ENCODE results near the gene FHAD1. TPM values are rescaled to one million over a fixed set of nuclear protein-coding genes. Genes with fewer than 3 reads are reported as not detected.

FHAD1 gene
- total RNA-seq, 1 experiment from 2014 or later: 3.5 TPM

GRCh38 chr1:15409388-15410222, 162.6 kb downstream of the FHAD1 start, which contains the start of gene EFHD2 (continued):
- TF ChIP-seq, protein P1, sequence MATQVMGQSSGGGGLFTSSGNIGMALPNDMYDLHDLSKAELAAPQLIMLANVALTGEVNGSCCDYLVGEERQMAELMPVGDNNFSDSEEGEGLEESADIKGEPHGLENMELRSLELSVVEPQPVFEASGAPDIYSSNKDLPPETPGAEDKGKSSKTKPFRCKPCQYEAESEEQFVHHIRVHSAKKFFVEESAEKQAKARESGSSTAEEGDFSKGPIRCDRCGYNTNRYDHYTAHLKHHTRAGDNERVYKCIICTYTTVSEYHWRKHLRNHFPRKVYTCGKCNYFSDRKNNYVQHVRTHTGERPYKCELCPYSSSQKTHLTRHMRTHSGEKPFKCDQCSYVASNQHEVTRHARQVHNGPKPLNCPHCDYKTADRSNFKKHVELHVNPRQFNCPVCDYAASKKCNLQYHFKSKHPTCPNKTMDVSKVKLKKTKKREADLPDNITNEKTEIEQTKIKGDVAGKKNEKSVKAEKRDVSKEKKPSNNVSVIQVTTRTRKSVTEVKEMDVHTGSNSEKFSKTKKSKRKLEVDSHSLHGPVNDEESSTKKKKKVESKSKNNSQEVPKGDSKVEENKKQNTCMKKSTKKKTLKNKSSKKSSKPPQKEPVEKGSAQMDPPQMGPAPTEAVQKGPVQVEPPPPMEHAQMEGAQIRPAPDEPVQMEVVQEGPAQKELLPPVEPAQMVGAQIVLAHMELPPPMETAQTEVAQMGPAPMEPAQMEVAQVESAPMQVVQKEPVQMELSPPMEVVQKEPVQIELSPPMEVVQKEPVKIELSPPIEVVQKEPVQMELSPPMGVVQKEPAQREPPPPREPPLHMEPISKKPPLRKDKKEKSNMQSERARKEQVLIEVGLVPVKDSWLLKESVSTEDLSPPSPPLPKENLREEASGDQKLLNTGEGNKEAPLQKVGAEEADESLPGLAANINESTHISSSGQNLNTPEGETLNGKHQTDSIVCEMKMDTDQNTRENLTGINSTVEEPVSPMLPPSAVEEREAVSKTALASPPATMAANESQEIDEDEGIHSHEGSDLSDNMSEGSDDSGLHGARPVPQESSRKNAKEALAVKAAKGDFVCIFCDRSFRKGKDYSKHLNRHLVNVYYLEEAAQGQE (IDR thresholded peaks at IDR 0.05; ENCODE audit: low read depth): no peak
- TF ChIP-seq, protein P2, sequence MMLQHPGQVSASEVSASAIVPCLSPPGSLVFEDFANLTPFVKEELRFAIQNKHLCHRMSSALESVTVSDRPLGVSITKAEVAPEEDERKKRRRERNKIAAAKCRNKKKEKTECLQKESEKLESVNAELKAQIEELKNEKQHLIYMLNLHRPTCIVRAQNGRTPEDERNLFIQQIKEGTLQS (IDR thresholded peaks at IDR 0.05): no peak

DNA sequence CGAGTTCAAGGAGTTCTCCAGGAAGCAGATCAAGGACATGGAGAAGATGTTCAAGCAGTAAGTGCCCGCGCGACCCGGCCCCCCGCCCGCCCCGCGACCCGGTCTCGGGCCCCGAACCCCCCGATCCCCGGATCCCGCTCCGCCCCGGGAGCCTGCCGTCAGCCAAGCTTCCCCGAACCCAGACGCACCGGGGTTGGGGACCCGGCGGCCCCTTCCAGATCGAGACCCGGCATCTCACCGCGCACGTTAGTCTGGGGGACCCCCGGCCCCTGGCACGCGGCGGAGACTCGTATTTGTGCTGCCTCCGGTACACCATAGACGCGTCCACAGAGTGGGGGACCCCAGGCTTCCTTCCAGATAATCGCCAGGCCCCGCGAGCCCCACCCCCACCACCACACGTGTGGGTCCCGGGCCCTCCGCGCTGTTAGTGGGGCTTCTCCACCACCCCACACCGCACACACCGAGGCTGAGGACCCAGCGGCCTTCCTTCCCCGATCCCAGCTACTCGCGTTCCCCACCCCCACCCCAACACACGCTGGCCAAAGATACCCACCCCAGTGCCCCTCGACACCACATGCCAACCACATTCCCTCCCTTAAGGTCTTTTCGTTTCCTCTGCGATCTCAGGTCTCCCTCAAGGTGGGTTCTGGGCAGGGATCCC, 163.3 kb downstream of the FHAD1 start:
- Histone ChIP-seq H4K20me1 (ENCODE audit: insufficient read depth) (no peaks in the 10 kb centered on the region), H3K79me2 (ENCODE audit: insufficient read depth, low read length) (peaks cover 56% of the 10 kb centered on the region), H2AFZ (ENCODE audit: low read depth, low read length, poor library complexity, severe bottlenecking) (no peak overlapping the region), H3K9ac (ENCODE audit: low read length) (peak overlapping the region; percentile 93), H3K4me3 (replicated peaks in 1 of 2; ENCODE audit: low read depth in 1 of 2, low read length in 2 of 2) (peak overlapping the region; percentile 87 to 94), H3K4me1 (ENCODE audit: control insufficient read depth in 1 of 2, insufficient read depth in 2 of 2, low read length in 2 of 2) (peaks cover 3 to 61% of the 10 kb centered on the region in 2 experiments; a peak in 3 of 4 replicates), H3K27me3 (ENCODE audit: insufficient read depth, low read length) (no peaks in the 10 kb centered on the region), H3K27ac (ENCODE audit: low read depth, low read length) (peak overlapping the region; percentile 66; the same call in 1 of the 2 replicates), H3K4me2 (ENCODE audit: low read length) (peak overlapping the region; percentile 98), H3K36me3 (ENCODE audit: control insufficient read depth in 1 of 2, insufficient read depth in 2 of 2, low read length in 2 of 2) (peaks cover 0 to 13% of the 10 kb centered on the region in 2 experiments; a peak in 1 of 4 replicates), H3K9me3 (ENCODE audit: control insufficient read depth in 1 of 2, insufficient read depth in 1 of 2, low read depth in 1 of 2, low read length in 2 of 2) (no peaks in the 10 kb centered on the region), H3K9me2 (ENCODE audit: insufficient read depth) (no peaks in the 10 kb centered on the region)
- intact Hi-C loops (cut with micrococcal nuclease): no loop called here
- no peak for TF ChIP-seq ZBTB33 (IDR thresholded peaks at IDR 0.05; ENCODE audit: extremely low read depth, insufficient replicate concordance, low read length)
- no peak for TF ChIP-seq EGR1 (IDR thresholded peaks at IDR 0.05; ENCODE audit: low read depth)
- TF ChIP-seq POLR2AphosphoS5 (IDR thresholded peaks at IDR 0.05; ENCODE audit: low read depth, low read length): no peak
- no peak for TF ChIP-seq SIN3A (IDR thresholded peaks at IDR 0.05; ENCODE audit: low read depth)
- TF ChIP-seq, protein P2 (IDR thresholded peaks at IDR 0.05): no peak
- no peak for TF ChIP-seq CEBPB (IDR thresholded peaks at IDR 0.05; ENCODE audit: low read depth)
- TF ChIP-seq YY1 (IDR thresholded peaks at IDR 0.05; ENCODE audit: extremely low read depth, insufficient replicate concordance, low read depth, low read length): no peak
- TF ChIP-seq SP1 (IDR thresholded peaks at IDR 0.05; ENCODE audit: low read depth): no peak
- TF ChIP-seq TCF7L2 (IDR thresholded peaks at IDR 0.05; ENCODE audit: borderline replicate concordance, extremely low read depth, insufficient read depth, insufficient read length): no peak
- TF ChIP-seq ZNF274 (IDR thresholded peaks at IDR 0.05; ENCODE audit: low read depth, low read length): no peak
- TF ChIP-seq ZFX (IDR thresholded peaks at IDR 0.05): no peak
- no peak for TF ChIP-seq EZH2 (IDR thresholded peaks at IDR 0.05)
- no peak for TF ChIP-seq POLR2A (IDR thresholded peaks at IDR 0.05; ENCODE audit: borderline replicate concordance, extremely low read depth, insufficient read depth, insufficient read length)
- TF ChIP-seq JUND (IDR thresholded peaks at IDR 0.05): no peak
- no peak for DNase-seq (ENCODE audit: low read depth, low spot score)
- peak; percentile 6 for ATAC-seq
- ChIA-PET POLR2A (no interaction called here), RAD21 (ENCODE audit: low non-redundant PET in 1 of 2, low total read pairs in 2 of 2, uncharacterized antibody in 2 of 2, unreplicated experiment in 2 of 2) (no interaction called here), CTCF (interaction anchor here (1.0 kb wide), 1 partner anchor 21 kb away, joined by 3 read pairs; no protein-coding TSS in a partner anchor)
- BruUV-seq (replicated peaks): no TSS peak

Measured in HCT116 (cell line).